Measurements from ENCODE around the gene NUDT14. TPM values are rescaled to one million over a fixed set of nuclear protein-coding genes. Genes with fewer than 3 reads are reported as not detected.

Gene NUDT14
- total RNA-seq, 1 experiment from 2014 or later, result 50.8 TPM

DNA sequence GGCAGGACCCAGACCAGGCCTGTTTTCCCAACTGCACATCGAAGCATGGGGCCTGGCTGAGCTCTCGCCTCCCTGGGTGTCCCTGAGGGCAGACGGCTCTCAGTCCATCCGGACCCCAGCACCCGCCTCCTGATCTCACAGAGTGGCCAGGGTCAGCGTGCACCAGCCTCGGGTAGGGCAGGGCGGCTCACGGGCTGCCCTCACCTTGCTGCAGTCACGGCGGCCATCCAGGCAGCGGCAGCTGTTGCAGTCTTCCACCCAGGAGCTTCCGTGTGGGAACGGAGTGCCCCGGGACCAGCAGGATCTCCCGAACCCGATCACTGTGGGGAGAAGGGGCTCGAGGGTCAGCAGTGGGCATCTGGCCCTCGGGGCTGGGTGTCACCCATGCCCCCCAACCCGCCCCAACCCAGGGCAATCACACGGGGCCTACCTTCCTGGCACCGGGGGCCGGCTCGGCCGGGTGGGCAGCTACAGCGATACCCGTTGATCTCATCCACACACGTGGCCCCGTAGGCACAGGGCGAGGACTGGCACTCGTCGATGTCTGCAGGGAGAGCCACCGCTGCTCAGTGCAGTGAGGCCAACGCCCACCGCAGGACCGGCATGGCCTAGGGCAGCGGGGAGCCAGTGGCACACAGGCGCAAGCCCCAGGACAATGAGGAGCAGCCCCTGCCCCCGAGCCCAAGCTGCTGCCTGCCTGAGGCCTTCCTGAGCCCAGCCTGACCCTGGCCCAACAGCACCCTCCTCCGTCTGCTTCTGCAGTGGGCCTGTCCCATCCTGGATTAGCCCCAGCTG, 34.7 kb downstream of the NUDT14 start:
- no peak for ATAC-seq

DNA sequence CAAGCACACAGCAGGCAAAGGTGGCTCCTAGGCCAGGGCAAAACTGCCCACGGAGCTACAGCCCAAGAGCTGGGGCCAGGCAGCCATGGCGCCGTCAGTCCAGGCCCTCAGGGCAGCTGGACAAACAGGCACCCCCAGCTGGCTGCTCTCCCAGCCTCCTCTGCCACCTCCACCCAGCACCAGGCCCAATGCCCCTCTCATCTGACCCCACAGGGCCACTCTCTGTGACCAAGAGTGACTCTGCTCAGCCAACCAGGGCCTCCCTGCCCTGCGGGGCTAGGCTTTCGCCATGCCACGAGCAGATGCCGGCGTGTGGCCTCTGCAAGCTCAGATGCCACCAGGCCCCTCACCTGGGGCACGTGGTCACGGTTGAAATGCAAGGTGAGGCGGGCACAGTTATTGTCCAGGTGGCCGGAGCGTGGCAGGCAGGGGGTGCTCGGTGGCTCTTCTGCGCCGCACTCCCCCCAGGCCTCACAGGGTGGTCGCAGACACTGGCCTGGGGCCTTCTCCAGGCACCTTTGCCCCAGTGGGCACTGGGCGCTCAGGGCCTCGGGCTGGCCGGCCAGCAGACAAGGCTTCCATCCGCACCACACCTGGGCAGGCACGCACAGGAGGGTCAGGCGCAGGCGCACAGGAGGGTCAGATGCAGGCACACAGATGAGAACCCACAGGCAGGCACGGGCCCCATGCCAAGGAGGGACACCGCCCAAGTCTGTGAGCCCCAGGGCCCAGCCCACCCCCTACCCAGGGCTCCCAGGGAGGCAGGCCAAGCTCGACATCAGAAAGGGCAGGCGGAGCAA, 35.5 kb downstream of the NUDT14 start:
- ChIA-PET CTCF (no interaction called here), POLR2A (ENCODE audit: unreplicated experiment) (no interaction called here)
- no peaks in the 10 kb centered on the region for H3K79me2 ChIP-seq (ENCODE audit: low read length)
- no peak overlapping the region for H3K9ac ChIP-seq (ENCODE audit: low read length)
- H3F3A ChIP-seq (ENCODE audit: low read length, unreplicated experiment), result no peaks in the 10 kb centered on the region
- H2AFZ ChIP-seq (ENCODE audit: low read length), result no peak overlapping the region
- H3K4me1 ChIP-seq (ENCODE audit: insufficient read depth, low read length), result no peaks in the 10 kb centered on the region
- intact Hi-C loops (cut with micrococcal nuclease), result no loop called here
- no peak overlapping the region for H3K4me2 ChIP-seq (ENCODE audit: low read length)
- BruUV-seq (replicated peaks), result no TSS peak
- no peak overlapping the region for H3K27ac ChIP-seq (ENCODE audit: low read length)
- H3K36me3 ChIP-seq (ENCODE audit: low read depth, low read length), result no peaks in the 10 kb centered on the region
- TF ChIP-seq EZH2 (IDR thresholded peaks at IDR 0.05; ENCODE audit: low read length, unreplicated experiment), result no peak
- TF ChIP-seq, protein P1, sequence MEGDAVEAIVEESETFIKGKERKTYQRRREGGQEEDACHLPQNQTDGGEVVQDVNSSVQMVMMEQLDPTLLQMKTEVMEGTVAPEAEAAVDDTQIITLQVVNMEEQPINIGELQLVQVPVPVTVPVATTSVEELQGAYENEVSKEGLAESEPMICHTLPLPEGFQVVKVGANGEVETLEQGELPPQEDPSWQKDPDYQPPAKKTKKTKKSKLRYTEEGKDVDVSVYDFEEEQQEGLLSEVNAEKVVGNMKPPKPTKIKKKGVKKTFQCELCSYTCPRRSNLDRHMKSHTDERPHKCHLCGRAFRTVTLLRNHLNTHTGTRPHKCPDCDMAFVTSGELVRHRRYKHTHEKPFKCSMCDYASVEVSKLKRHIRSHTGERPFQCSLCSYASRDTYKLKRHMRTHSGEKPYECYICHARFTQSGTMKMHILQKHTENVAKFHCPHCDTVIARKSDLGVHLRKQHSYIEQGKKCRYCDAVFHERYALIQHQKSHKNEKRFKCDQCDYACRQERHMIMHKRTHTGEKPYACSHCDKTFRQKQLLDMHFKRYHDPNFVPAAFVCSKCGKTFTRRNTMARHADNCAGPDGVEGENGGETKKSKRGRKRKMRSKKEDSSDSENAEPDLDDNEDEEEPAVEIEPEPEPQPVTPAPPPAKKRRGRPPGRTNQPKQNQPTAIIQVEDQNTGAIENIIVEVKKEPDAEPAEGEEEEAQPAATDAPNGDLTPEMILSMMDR (conservative IDR thresholded peaks at IDR 0.05; ENCODE audit: low read depth, low read length), result no peak
- TF ChIP-seq EZH2phosphoT487 (IDR thresholded peaks at IDR 0.05; ENCODE audit: borderline replicate concordance, low read length), result no peak
- no peak overlapping the region for H3K4me3 ChIP-seq (ENCODE audit: low read length)
- H3K9me3 ChIP-seq (ENCODE audit: low read length), result no peaks in the 10 kb centered on the region
- ATAC-seq (no peak), DNase-seq (no peak)
- H3K27me3 ChIP-seq (ENCODE audit: low read length), result no peaks in the 10 kb centered on the region
- H4K20me1 ChIP-seq (ENCODE audit: low read length), result no peaks in the 10 kb centered on the region
- no peaks in the 10 kb centered on the region for H3K9me2 ChIP-seq (replicated peaks; ENCODE audit: low read length)

More for the DNA sequence above, 34.7 kb downstream of the NUDT14 start:
- H3K4me3 ChIP-seq (ENCODE audit: low read length), result no peak overlapping the region
- no peaks in the 10 kb centered on the region for H3K4me1 ChIP-seq (ENCODE audit: insufficient read depth, low read length)
- H3K9me2 ChIP-seq (replicated peaks; ENCODE audit: low read length), result no peaks in the 10 kb centered on the region
- POLR2A ChIA-PET (ENCODE audit: unreplicated experiment), result no interaction called here
- no peak overlapping the region for H2AFZ ChIP-seq (ENCODE audit: low read length)
- H3K27ac ChIP-seq (ENCODE audit: low read length), result no peak overlapping the region
- no peaks in the 10 kb centered on the region for H3K79me2 ChIP-seq (ENCODE audit: low read length)
- no peaks in the 10 kb centered on the region for H3K9me3 ChIP-seq (ENCODE audit: low read length)
- H3K27me3 ChIP-seq (ENCODE audit: low read length), result no peaks in the 10 kb centered on the region
- no peak for DNase-seq
- no peaks in the 10 kb centered on the region for H3F3A ChIP-seq (ENCODE audit: low read length, unreplicated experiment)
- H3K9ac ChIP-seq (ENCODE audit: low read length), result no peak overlapping the region
- TF ChIP-seq, protein P1 (conservative IDR thresholded peaks at IDR 0.05; ENCODE audit: low read depth, low read length), result no peak
- TF ChIP-seq EZH2 (IDR thresholded peaks at IDR 0.05; ENCODE audit: low read length, unreplicated experiment) (no peak), EZH2phosphoT487 (IDR thresholded peaks at IDR 0.05; ENCODE audit: borderline replicate concordance, low read length) (no peak)
- CTCF ChIA-PET, result no interaction called here
- intact Hi-C loops (cut with micrococcal nuclease), result no loop called here
- H3K36me3 ChIP-seq (ENCODE audit: low read depth, low read length), result no peaks in the 10 kb centered on the region
- BruUV-seq (replicated peaks), result no TSS peak
- no peaks in the 10 kb centered on the region for H4K20me1 ChIP-seq (ENCODE audit: low read length)
- no peak overlapping the region for H3K4me2 ChIP-seq (ENCODE audit: low read length)

Measured in PC-3 (cell line).